ENCODE data around the gene CAB39L.

Gene CAB39L

GRCh38 chr13:49412749-49413148 is 31.1 kb downstream of the CAB39L start:
- H3K27ac ChIP-seq, result no peak overlapping the region
- H3K27me3 ChIP-seq (ENCODE audit: control insufficient read depth, insufficient read depth, low read length), result no peaks in the 10 kb centered on the region
- no peaks in the 10 kb centered on the region for H3K36me3 ChIP-seq (ENCODE audit: control insufficient read depth, insufficient read depth, low read length)
- H3K9me3 ChIP-seq (ENCODE audit: control insufficient read depth, low read length), result no peaks in the 10 kb centered on the region
- no peak overlapping the region for H3K4me2 ChIP-seq (ENCODE audit: low read length)
- no peaks in the 10 kb centered on the region for H3K79me2 ChIP-seq
- no peaks in the 10 kb centered on the region for H3K4me1 ChIP-seq
- no peak overlapping the region for H3K9ac ChIP-seq
- TF ChIP-seq CTCF (IDR thresholded peaks at IDR 0.05), result no peak
- H3K4me3 ChIP-seq (ENCODE audit: low read depth, low read length), result no peak overlapping the region
- no peak overlapping the region for H2AFZ ChIP-seq

DNA sequence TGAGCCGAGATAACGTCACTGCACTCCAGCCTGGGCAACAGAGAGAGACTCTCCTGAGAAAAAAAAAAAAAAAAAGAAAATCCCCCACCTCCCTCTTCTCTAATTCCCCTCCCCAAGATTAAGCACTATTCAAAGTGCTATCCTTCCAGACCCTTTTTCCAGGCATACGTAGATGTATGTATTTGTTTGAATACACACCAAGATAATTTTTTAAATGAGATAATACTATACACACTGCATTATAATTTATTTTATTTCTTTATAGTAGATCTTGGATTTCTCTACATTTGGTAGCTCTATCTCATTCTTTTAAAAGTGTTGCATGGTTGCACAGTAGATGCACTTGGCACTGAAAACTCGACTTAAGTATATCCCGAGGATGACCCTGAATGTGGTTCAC is 32.5 kb downstream of the CAB39L start:
- H3K79me2 ChIP-seq, result no peaks in the 10 kb centered on the region
- H3K9ac ChIP-seq, result no peak overlapping the region
- H3K9me3 ChIP-seq (ENCODE audit: control insufficient read depth, low read length), result no peaks in the 10 kb centered on the region
- no peak for TF ChIP-seq CTCF (IDR thresholded peaks at IDR 0.05)
- no peaks in the 10 kb centered on the region for H3K27me3 ChIP-seq (ENCODE audit: control insufficient read depth, insufficient read depth, low read length)
- no peak overlapping the region for H3K27ac ChIP-seq
- H3K4me3 ChIP-seq (ENCODE audit: low read depth, low read length), result no peak overlapping the region
- no peaks in the 10 kb centered on the region for H3K36me3 ChIP-seq (ENCODE audit: control insufficient read depth, insufficient read depth, low read length)
- no peak overlapping the region for H3K4me2 ChIP-seq (ENCODE audit: low read length)
- no peak overlapping the region for H2AFZ ChIP-seq
- H3K4me1 ChIP-seq, result no peaks in the 10 kb centered on the region

DNA sequence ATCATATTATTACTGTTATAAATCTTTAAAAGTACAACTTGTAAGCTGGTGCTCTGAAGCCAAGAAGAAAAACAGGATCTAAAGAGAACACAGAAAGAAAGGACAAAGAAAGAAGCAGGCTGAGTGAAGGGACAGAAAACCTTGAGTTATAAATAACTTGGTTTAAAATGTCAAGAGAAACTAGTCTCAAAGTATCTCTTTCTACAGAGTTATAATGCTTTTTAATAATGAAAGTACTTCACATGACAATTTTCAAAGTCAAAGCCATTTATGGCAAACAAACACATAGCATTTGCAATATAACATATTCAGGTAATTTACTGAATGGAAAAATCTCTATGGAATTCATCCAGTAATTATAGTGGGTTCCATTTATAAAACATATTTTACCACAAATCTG is 33.4 kb downstream of the CAB39L start:
- TF ChIP-seq CTCF (IDR thresholded peaks at IDR 0.05), result no peak
- Histone ChIP-seq H3K79me2 (no peaks in the 10 kb centered on the region), H3K4me1 (no peaks in the 10 kb centered on the region), H3K4me3 (ENCODE audit: low read depth, low read length) (no peak overlapping the region), H3K4me2 (ENCODE audit: low read length) (no peak overlapping the region), H3K9me3 (ENCODE audit: control insufficient read depth, low read length) (no peaks in the 10 kb centered on the region), H3K9ac (no peak overlapping the region), H3K36me3 (ENCODE audit: control insufficient read depth, insufficient read depth, low read length) (no peaks in the 10 kb centered on the region), H3K27ac (no peak overlapping the region), H3K27me3 (ENCODE audit: control insufficient read depth, insufficient read depth, low read length) (no peaks in the 10 kb centered on the region), H2AFZ (no peak overlapping the region)

DNA sequence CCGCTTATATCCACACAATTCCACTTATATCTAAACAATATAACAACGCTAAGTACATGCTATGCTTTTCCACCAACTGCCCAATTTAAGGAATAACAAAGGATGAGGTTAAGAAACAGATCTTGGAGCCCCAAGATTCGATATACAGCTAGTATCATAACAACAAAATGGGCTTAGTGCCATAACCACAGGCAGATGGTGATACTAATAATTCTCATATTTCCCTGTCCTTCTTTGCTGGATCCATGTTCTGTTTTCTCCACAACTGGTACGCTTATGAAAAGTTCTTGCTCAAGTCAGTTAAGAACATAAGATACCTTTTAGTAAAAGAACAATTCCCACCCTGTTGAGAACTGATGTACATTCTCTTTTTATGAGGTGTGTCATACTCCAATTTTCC is 33.9 kb downstream of the CAB39L start:
- Histone ChIP-seq H3K4me3 (ENCODE audit: low read depth, low read length) (no peak overlapping the region), H3K4me2 (ENCODE audit: low read length) (no peak overlapping the region), H3K27me3 (ENCODE audit: control insufficient read depth, insufficient read depth, low read length) (no peaks in the 10 kb centered on the region), H2AFZ (no peak overlapping the region), H3K9ac (no peak overlapping the region), H3K9me3 (ENCODE audit: control insufficient read depth, low read length) (no peaks in the 10 kb centered on the region), H3K27ac (no peak overlapping the region), H3K4me1 (no peaks in the 10 kb centered on the region), H3K79me2 (no peaks in the 10 kb centered on the region), H3K36me3 (ENCODE audit: control insufficient read depth, insufficient read depth, low read length) (no peaks in the 10 kb centered on the region)
- no peak for TF ChIP-seq CTCF (IDR thresholded peaks at IDR 0.05)

- Histone ChIP-seq H3K9ac (no peak overlapping the region), H2AFZ (no peak overlapping the region), H3K27ac (no peak overlapping the region), H3K9me3 (ENCODE audit: control insufficient read depth, low read length) (no peaks in the 10 kb centered on the region), H3K27me3 (ENCODE audit: control insufficient read depth, insufficient read depth, low read length) (no peaks in the 10 kb centered on the region), H3K4me1 (no peaks in the 10 kb centered on the region), H3K4me3 (ENCODE audit: low read depth, low read length) (no peak overlapping the region), H3K79me2 (no peaks in the 10 kb centered on the region), H3K36me3 (ENCODE audit: control insufficient read depth, insufficient read depth, low read length) (no peaks in the 10 kb centered on the region), H3K4me2 (ENCODE audit: low read length) (no peak overlapping the region)
- TF ChIP-seq CTCF (IDR thresholded peaks at IDR 0.05), result no peak
Observed at GRCh38 chr13:49409008-49409407, 34.9 kb downstream of the CAB39L start.
